Globus pallidus (tissue), 1 donor: ENCODE data around the gene NUDT15.
"Not testable (repeated sequence)": the region's sequence is repeated elsewhere in the genome, so short reads cannot be mapped to it uniquely, and the experiment has no call there.

ENCODE experiments used
- DNase-seq: peaks from one replicate; pipeline ENCODE4 v3.0.0-alpha.2; 2015; ENCODE audit warnings: low spot score

Gene NUDT15

DNA sequence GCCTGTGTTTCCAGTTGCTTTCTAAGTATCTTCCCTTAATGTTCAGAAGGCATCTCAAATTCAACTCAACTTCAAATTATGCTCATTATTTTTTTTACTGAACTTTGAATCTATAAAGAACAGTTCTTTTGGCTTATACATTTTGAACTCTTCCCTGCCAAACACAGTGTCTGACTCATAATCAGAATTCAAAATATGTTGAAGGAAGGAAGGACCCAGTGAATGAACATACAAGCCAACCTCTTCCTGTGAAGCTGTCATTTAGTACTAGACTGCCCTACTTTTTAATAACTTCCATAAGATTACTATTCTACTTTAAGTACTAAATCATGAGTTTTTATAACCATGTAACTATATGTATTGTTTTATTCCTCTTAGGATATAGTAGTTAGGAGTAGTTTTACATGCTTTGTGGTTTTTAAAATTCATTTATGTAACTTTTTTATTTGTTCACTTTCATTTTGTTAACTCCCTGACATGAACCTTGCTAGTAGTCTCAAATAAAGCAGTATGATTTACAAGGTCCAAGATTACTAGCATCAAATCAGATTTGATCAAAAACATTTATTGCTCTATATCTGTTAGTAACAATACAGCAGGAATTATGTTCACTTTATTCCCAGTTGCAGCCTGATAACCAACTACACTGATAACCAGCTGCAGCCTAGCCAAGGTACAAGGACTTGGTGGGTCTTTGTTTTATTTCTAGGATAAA is 6.4 kb downstream of the NUDT15 start:
- DNase-seq: no peak

DNA sequence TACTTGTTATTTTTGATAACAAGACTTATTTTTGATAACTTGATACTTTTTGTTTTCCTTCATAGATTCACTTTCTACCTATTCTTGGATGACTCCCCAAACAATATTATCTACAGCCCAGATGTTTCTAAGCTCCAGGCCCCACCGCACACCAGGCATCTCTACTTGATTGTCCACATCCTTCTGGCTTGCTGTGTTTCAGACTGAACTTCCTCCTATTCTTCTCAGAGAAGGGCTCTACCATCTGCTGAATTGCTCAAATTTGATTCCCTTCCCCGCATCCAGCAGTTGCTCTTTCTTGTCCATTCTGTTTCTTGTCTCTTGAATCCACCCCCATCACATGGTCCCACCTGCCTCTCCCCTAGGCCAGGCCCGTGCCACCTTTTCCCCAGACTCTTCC is 13.0 kb downstream of the NUDT15 start:
- DNase-seq: no peak

DNA sequence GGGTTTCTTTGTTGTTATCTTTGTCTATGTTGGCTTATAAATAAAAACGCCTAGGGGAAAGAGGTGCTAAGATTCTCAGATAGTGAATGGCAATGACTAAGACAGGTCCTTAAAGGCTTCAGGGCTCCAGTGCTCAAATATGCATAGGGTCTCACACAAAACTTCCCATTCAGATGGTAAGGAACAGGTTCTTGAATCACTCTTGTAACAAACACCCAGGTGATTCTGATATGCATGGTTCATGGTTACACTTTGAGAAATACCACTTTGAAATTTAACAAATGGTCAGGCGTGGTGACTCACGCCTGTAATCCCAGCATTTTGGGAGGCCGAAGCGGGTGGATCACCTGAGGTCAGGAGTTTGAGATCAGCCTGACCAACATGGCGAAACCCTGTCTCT is 17.1 kb downstream of the NUDT15 start:
- no peak for DNase-seq

DNA sequence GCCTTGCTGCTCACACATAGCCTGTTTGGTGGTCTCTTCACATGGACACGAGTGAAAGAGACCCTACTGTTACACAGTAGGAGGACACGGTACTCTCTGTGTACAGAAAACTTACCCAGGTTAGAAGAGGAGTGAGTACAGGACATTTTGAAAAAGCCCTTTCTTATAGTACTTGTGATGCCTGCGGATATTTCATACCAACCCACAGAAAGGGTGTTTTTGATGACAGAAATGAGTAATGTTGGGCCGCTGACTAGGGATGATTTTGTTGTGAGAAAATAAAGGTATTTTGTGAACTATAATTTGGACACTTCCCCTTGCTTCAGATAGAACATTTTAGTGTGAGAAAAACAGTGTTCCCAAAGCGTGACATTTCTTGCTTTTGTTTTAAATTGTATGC is 18.2 kb downstream of the NUDT15 start:
- no peak for DNase-seq

DNA sequence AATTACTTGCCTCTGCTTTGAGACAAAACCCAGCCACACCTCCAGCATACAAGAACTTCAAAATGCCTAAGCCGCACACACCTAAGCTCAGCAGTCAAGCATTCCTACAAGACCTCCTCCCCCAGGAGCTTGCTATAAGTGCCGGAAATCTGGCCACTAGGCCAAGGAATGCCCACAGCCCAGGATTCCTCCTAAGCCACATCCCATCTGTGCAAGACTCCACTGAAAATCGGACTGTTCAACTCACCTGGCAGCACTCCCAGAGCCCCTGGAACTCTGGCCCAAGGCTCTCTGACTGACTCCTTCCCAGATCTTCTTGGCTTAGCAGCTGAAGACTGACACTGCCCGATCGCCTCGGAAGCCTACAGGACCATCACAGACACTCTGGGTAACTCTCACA is 21.0 kb downstream of the NUDT15 start:
- not testable (repeated sequence) for DNase-seq

DNA sequence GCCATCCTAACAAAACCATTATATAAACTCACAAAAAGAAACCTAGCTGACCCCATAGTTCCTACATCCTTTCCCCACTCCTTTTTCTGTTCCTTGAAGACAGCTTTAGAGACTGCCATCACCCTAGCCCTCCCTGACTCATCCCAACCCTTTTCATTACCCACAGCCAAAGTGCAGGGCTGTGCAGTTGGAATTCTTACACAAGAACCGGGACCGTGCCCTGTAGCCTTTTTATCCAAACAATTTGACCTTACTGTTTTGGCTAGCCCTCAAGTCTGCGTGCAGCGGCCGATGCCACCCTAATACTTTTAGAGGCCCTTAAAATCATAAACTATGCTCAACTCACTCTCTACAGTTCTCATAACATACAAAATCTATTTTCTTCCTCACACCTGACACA is 22.4 kb downstream of the NUDT15 start:
- not testable (repeated sequence) for DNase-seq

DNA sequence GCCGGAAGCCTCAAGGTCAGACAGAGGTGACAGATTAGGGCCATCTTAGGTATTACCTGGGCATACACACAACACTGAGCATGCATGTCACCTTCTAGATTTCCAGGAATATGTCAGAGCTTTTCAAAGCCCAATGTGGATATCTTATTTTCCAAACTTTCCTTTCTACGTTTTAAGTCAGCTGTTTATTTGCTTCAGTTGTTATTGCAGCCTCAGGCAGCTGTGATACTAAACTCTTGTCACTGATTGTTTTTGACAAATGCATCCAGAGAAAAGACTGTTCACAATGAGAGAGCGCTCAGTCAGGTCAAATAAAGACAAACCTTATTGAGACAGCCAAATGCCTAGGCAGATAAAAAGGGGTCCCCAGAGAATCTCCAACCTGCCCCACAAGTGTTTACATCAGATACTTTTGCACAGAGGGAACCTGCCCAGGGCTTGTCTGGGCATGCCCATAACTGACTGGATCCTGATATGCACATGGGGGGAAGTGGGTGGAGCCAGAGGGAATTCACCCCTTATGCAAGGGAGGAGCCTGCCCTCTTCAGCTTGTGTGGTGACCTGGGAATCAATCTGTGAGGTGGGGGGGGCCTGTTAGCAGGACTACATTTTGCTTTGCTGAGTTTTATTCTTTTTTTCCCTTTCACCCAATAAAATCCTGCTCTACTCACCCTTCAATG is 28.9 kb downstream of the NUDT15 start:
- no peak for DNase-seq

DNA sequence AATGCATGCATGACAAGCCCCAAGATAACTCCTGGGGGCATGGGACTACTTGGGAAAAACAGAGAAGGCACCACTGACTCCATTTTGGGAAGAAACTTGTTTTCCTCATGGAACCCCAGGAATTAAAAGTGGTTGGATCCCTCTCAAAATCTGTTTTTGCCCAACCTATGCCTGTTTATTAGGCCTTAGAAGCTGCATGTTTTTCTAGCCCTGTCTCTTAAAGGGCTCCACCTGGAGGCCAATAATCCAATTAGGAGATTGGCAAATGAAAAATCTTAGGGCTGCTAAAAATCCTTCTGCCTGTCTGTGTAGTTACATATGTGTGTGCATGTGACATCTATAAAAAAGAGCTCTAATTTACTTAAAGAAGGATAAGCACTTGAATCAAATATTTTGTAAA is 30.5 kb downstream of the NUDT15 start:
- DNase-seq: no peak

DNA sequence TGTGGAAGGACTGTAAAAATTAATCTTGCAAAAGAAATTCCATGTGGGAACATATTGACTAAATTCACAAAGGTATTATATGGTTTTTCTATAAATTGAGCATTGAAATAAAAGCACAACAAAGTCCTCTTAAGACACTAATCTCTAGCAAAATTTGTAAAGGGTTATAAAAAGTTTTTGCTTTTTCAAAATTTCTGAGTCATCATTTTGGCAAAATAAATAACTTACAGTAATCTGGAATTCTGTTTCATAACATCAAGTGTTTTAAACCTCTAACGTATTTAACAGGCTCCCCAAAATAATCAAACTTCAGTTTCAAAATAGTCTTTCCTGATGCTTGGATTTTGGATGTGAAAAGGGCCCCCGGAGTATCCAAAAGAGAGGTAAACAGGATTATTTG is 31.4 kb downstream of the NUDT15 start:
- no peak for DNase-seq

DNA sequence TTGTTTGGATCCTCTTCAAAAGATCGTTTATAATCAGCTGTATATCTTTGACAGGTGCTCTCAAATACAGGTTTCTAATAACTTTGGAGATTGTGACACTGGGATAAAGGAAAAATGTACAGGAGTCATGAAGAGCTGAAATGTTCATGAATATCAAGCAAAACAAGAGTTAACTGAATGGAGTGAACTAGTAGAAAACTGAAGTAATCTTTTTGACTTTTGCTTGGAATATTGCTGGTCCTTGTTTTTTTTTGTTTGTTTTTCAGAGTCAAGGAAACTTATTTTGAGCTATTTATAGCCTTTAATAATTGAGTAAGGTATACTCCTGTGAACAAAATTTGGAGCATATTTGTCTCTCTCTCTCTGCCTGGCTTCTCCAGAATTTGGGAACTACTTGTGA is 32.0 kb downstream of the NUDT15 start:
- no peak for DNase-seq

DNA sequence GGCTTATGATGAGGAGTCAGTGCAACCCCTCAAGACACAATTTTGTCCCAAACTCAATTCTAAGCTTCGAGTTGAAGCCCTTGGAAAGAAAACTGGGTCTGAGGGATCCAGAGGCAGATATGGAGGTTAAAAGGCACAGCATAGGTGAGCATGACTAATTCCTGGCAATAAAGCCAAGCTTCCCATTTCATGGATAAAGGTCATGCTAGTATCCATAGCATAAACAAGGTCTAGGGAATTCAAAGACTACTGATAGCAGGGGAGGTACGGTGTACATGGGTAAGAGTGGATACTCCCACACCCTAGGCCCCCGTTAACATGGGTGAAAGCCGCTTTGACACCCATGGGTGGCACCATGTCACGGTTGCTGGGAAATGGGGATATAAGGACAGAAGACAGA is 33.4 kb downstream of the NUDT15 start:
- no peak for DNase-seq

DNA sequence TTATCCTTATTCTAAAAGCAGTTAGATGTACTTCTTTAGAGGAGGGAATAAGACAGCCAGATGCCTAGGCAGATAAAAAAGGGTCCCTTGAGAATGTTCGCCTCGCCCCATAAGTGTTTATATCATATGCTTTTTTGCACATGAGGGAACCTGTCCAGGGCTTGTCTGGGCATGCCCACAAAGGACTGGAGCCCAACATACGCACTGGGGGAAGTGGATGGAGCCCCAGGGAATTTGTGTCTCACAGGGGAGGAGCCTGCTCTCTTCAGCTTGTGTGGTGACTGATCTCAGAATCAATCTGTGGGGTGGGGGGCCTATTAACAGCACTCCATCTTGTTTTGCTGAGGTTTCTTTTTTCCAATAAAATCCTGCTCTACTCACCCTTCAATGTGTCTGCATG is 34.8 kb downstream of the NUDT15 start:
- DNase-seq: no peak

DNA sequence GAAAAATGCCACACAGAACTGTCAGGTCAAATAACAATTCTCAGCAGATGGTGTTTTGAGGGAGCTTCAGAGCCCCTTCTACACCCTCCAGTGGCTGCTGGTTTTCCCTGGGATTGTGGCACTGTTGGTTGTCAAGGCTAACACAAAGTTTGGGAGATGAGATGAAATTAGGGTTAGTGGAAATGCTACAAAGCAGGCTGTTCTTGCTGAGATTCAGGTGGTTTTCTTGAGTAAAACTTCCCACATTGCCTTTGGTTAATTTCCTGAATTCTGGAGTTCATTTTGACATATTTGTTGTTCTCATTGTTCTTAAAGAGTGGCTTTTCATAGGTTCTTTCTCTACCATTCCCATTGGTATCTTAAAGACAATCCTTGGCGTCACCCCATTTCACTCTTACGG is 35.3 kb downstream of the NUDT15 start:
- DNase-seq: no peak

DNA sequence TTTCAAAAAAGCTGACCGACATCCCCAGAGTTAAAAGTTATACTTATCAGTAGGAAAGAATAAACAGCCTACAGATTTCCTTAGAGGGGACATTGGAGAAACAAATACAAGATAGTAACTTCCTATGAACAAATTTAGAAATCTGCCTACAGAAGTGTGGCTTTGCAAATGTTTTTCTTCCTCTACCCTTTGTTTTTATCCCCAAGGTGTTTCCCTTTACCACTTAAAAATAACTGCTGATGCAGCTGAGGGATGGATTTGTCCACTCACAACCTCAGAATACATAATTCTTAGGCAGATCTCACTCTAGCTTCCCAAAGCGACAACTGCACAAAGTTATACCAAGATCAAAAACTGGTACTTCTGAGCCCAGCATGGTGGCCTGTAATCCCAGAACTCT is 36.5 kb downstream of the NUDT15 start:
- no peak for DNase-seq

DNA sequence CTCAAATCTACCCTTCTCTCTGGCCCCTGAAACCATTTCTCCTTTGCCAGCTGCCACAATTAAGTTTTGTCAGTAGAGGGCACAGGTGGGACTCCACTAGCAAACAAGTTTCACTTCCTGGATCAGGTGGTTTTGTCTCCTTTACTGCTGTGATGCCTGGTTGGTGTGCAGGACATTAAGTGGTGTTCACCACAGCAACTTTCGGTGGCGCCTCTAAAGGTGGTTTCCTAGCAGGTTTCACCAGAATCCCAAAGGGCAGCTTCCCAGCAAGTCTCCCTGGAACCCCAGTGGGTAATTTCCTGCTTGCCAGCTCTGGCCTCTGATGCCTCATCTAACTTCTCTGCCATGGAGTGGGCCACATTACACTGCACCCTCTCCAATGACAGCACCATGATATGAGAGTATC is 40.7 kb downstream of the NUDT15 start:
- DNase-seq: no peak

DNA sequence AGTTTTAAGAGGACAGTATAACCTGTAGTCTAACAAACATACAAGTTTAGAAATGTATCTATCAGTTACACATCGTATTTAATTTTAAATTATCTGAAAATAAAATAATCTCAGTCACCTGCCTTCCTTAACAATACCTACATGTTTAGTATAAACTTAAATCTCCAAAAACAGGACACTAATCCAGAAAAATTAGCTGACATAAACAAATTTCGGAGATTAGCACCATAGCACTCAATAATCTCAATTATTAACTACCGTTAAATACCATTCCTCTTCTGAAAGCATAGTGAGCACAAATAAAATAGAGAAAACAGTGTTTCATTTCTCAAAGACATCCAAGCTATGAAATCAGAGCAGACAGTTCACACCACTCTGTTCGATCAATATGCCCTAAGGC is 44.2 kb downstream of the NUDT15 start:
- DNase-seq: no peak

DNA sequence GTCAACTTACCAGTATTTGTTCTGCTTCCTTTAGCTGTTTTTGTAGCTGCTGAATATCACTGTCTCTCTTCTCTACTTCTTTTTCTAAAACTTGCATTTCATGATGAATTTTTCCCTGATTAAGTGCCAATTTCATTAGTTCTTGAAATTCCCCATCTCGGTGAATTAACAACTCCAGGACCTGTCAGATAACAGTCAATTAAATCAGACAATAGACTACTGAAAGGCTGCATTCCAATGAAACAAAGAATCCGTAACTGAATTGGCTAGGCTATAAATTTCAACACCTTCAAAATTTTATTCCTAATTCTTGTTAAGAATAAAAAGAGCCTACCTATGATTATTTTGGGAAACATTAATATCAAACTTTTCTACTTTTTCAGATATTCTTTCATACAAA is 48.7 kb downstream of the NUDT15 start:
- DNase-seq: no peak

DNA sequence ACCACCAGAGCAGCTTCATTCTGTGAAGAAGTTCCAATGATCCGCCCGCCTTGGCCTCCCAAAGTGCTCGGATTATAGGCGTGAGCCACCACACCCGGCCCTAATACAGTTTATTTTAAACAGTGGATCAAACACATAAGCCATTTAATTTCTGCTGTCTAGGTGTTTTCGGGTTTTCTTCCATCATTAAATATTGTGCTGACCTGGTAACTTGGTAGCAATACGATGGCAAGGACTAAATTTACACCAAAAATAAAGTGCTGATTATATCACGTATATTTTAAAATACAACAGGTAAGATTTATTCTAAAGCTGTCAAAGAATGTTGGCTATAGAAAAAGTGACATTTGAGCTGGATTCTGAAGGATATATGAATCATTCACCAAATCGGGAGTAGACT is 56.1 kb downstream of the NUDT15 start:
- DNase-seq: no peak

DNA sequence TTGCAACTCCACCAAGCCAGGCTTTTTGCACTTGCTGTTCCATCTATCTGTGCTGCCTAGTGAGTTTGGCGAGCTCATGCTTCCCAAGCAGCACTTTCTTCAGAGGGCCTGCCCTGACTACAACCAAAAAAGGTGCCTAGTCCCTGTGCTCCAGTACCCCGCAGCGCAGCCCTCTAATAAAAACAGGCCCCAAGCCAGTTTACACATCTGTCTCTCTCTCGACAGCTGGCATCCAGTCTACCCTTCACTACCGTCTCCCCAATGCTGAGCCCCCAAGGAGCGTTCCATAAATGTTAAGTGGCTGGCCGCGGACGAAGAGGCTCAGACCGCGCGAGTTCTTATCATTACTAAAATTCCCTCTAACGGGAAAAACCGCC is 56.9 kb downstream of the NUDT15 start:
- no peak for DNase-seq

DNA sequence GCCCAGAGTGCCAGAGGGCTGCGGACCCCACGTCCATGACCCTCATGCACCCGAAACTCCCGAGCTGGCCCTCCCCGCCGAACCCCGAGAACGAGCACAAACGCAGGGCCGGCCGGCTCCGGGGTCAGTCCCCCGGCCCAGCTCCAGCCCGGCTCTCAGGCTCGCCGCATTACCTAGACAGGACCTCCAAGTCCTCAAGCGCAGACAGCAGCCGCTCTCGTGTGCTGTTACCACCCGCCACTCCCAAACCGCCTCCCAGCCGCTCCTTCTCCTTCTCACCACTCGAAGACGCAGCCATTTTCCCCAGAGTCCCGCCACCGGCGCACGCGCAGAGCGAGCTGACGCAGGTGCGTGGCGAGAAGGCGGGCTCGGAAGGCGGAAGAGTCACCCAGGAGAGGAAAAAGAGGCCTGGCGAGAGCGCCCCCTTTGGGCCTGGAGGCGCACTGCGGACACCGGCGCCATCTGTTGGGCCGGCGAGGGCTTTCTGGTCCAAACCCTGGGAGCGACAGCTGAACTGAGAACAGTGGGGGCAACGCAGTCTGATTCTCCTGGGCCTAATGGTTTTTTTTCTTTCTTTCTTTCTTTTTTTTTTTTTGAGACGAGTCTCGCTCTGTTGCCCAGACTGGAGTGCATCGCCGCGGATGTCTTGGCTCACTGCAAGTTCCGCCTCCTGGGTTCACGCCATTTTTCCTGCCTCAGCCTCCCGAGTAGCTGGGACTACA is 57.4 kb downstream of the NUDT15 start, which contains the start of gene MED4:
MED4 (minus strand) TSS at position 324 of the 722 bp plus-strand sequence; CDS start at position 298, 26 bp downstream.
- DNase-seq: peak; percentile 90

DNA sequence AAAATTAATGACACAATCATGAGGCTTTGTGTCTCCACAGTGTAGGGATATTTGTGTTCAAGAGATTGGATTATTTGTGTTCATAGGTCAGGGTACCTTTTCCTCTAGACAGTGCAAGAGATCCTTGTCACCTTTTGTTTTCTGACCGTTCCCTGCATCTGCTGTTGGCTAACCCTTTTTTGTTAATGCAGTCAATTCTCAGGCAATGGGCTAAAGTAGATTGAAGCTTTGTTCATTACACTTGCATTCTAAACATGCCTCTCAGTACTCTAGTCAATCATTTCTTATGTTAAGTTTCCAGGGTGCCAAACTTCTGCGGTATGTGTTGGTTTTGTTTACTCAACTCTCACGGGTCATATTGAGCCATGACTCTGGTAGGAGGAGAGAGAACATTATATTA is 59.1 kb downstream of the NUDT15 start:
- DNase-seq: no peak
